Fibroblast of upper back skin (primary cell): Measurements from ENCODE around the gene BECN2.
"Not testable (repeated sequence)": the region's sequence is repeated elsewhere in the genome, so short reads cannot be mapped to it uniquely, and the experiment has no call there.

ENCODE experiments used
- DNase-seq: peaks from one replicate; pipeline ENCODE4 v3.0.0-alpha.2; 2013

Gene BECN2

GRCh38 chr1:241979926-241980325 lies 22.4 kb downstream of the BECN2 start:
- no peak for DNase-seq

GRCh38 chr1:241985787-241986186 lies 28.2 kb downstream of the BECN2 start:
- DNase-seq = peak; percentile 63

- not testable (repeated sequence) for DNase-seq
Observed at GRCh38 chr1:241988389-241988930, 30.9 kb downstream of the BECN2 start.

GRCh38 chr1:241990040-241990439 lies 32.5 kb downstream of the BECN2 start:
- peak; percentile 95 for DNase-seq

GRCh38 chr1:241992734-241993133 lies 35.2 kb downstream of the BECN2 start:
- peak; percentile 32 for DNase-seq

GRCh38 chr1:241994171-241994570 lies 36.6 kb downstream of the BECN2 start:
- DNase-seq = no peak

- DNase-seq = peak; percentile 6
Observed at GRCh38 chr1:241997401-241997998, 39.9 kb downstream of the BECN2 start.

- peak; percentile 86 for DNase-seq
Observed at GRCh38 chr1:241998412-241998921, 40.9 kb downstream of the BECN2 start.

- DNase-seq = no peak
Observed at GRCh38 chr1:241999026-241999425, 41.5 kb downstream of the BECN2 start, which contains the start of gene MAP1LC3C. Gene MAP1LC3C, minus strand, starts transcription at chr1:241999098. Its CDS starts 90 bp downstream, at chr1:241999008.

GRCh38 chr1:242000434-242000833 lies 42.9 kb downstream of the BECN2 start:
- DNase-seq = no peak

GRCh38 chr1:242002072-242002471 lies 44.5 kb downstream of the BECN2 start:
- DNase-seq = peak; percentile 32

GRCh38 chr1:242002510-242002909 lies 44.9 kb downstream of the BECN2 start:
- DNase-seq = peak; percentile 36

GRCh38 chr1:242004751-242005495 lies 47.4 kb downstream of the BECN2 start:
- DNase-seq = peak; percentile 11

- peak; percentile 44 for DNase-seq
Observed at GRCh38 chr1:242005866-242006535, 48.4 kb downstream of the BECN2 start.

- DNase-seq = no peak
Observed at GRCh38 chr1:242006976-242007375, 49.4 kb downstream of the BECN2 start.
